PFSK-1 (cell line): Measurements from ENCODE around the gene GRK5.

Experiments
- FOXP2 ChIP-seq: optimal IDR thresholded peaks from 2 replicates; pipeline ENCODE3; 2011; ENCODE audit warnings: borderline replicate concordance, control low read depth, inconsistent platforms; ENCODE audit not compliant: insufficient read depth; ENCODE audit errors: extremely low read length, extremely low read depth
- POLR2AphosphoS5 ChIP-seq: IDR thresholded peaks from 2 replicates; pipeline ENCODE4 v1.6.1; 2012; ENCODE audit warnings: low read depth, mild to moderate bottlenecking, control low read depth, low read length, moderate library complexity
- REST ChIP-seq, 2 experiments: IDR thresholded peaks; 2 replicates each; pipeline versions ENCODE4 v1.6.1 to v1.8.0; 2011 to 2012; ENCODE audit warnings: low read depth in 2 of 2, low read length in 2 of 2, control low read depth in 1 of 2, inconsistent platforms in 1 of 2, mild to moderate bottlenecking in 1 of 2, moderate library complexity in 1 of 2; ENCODE audit not compliant: insufficient read depth in 1 of 2
- SIN3A ChIP-seq: IDR thresholded peaks from 2 replicates; pipeline ENCODE4 v1.6.1; 2012; ENCODE audit warnings: mild to moderate bottlenecking, low read length, moderate library complexity, borderline replicate concordance; ENCODE audit not compliant: insufficient read depth
- TAF1 ChIP-seq: IDR thresholded peaks from 2 replicates; pipeline ENCODE4 v1.6.1; 2012; ENCODE audit warnings: low read length, control low read depth, borderline replicate concordance; ENCODE audit not compliant: insufficient read depth

The GRK5 gene

GRCh38 chr10:119222966-119223386 is 15.6 kb downstream of the GRK5 start:
- no peak for TF ChIP-seq FOXP2
- TF ChIP-seq TAF1: no peak
- no peak for TF ChIP-seq SIN3A
- TF ChIP-seq POLR2AphosphoS5: no peak
- TF ChIP-seq REST (IDR thresholded peaks at IDR 0.05; ENCODE audit: insufficient read depth in 1 of 2, low read depth in 2 of 2, low read length in 2 of 2): no peak

- no peak for TF ChIP-seq POLR2AphosphoS5
- TF ChIP-seq FOXP2: no peak
- TF ChIP-seq TAF1: no peak
- TF ChIP-seq SIN3A: no peak
- no peak for TF ChIP-seq REST (IDR thresholded peaks at IDR 0.05; ENCODE audit: insufficient read depth in 1 of 2, low read depth in 2 of 2, low read length in 2 of 2)
Measured at GRCh38 chr10:119225083-119225658, 17.8 kb downstream of the GRK5 start.

- no peak for TF ChIP-seq SIN3A
- TF ChIP-seq REST (IDR thresholded peaks at IDR 0.05; ENCODE audit: insufficient read depth in 1 of 2, low read depth in 2 of 2, low read length in 2 of 2): no peak
- no peak for TF ChIP-seq POLR2AphosphoS5
- no peak for TF ChIP-seq TAF1
- no peak for TF ChIP-seq FOXP2
Measured at GRCh38 chr10:119227825-119228224, 20.5 kb downstream of the GRK5 start.

GRCh38 chr10:119231654-119232053 is 24.3 kb downstream of the GRK5 start:
- no peak for TF ChIP-seq TAF1
- TF ChIP-seq REST (IDR thresholded peaks at IDR 0.05; ENCODE audit: insufficient read depth in 1 of 2, low read depth in 2 of 2, low read length in 2 of 2): no peak
- TF ChIP-seq FOXP2: no peak
- no peak for TF ChIP-seq SIN3A
- no peak for TF ChIP-seq POLR2AphosphoS5
